Activated CD4-positive, alpha-beta memory T cell treated with anti-CD3 and anti-CD28 coated beads, Interleukin-2, amount 10 ng/mL, durations not matched to agents 7 days and 5 days (primary cell): ENCODE measurements around the gene EPGN. TPM values are rescaled to one million over a fixed set of nuclear protein-coding genes. Genes with fewer than 3 reads are reported as not detected.

Source experiments
- CTCF ChIA-PET: fragments of 350-600 bp; sonication (Branson Sonifier 250); formaldehyde crosslinking; loops from one replicate; lab custom pipeline; 2021; ENCODE audit warnings: antibody characterized with exemption, inconsistent platforms; lab: Charles Lee
- POLR2A ChIA-PET: fragments of 350-600 bp; sonication (Branson Sonifier 250); formaldehyde crosslinking; loops from one replicate; lab custom pipeline; 2021; ENCODE audit warnings: antibody characterized with exemption; lab: Charles Lee
- DNase-seq: peaks from one replicate; pipeline ENCODE4 v3.0.0-alpha.2; 2020
- H3K27ac Mint-ChIP-seq: one replicate; pipeline ENCODE4 v1.8.0; 2021; ENCODE audit warnings: mild to moderate bottlenecking, mixed read lengths
- H3K27me3 Mint-ChIP-seq: one replicate; pipeline ENCODE4 v1.8.0; 2021; ENCODE audit warnings: mixed read lengths
- H3K36me3 Mint-ChIP-seq: one replicate; pipeline ENCODE4 v1.8.0; 2021; ENCODE audit warnings: low read depth, mixed read lengths
- H3K4me1 Mint-ChIP-seq: one replicate; pipeline ENCODE4 v1.8.0; 2021; ENCODE audit warnings: mixed read lengths
- H3K4me3 Mint-ChIP-seq: one replicate; pipeline ENCODE4 v1.8.0; 2021; ENCODE audit warnings: mild to moderate bottlenecking, mixed read lengths
- H3K9me3 Mint-ChIP-seq: one replicate; pipeline ENCODE4 v1.8.0; 2021; ENCODE audit warnings: mixed read lengths
- total RNA-seq, 2 experiments: library from RNA; stranded (reverse); gene quantifications; one replicate each; pipeline ENCODE4 v1.2.3, GENCODE V29; 2021

Gene EPGN
- total RNA-seq, 2 experiments from 2014 or later = 0.43 to 0.98 TPM

DNA sequence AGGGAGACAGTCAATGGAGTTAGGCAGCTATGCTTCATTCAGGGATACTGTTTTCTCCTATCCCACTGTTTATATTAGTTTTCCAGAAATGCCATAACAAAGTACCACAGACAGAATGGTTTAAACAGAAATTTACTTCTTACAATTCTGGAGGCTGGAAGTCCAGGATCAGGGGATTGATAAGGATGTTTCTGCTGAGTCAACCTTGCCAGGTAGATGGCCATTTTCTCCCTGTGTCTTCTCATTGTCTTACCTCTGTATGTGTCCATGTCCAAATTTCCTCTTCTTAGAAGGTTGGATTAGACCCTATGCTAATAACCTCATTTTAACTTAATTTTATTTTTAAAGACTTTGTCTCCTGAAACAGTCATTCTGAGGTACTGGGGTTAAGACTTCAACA is 20.5 kb upstream of the EPGN start:
- CTCF ChIA-PET = no interaction called here
- H3K27ac Mint-ChIP-seq = no peak overlapping the region

DNA sequence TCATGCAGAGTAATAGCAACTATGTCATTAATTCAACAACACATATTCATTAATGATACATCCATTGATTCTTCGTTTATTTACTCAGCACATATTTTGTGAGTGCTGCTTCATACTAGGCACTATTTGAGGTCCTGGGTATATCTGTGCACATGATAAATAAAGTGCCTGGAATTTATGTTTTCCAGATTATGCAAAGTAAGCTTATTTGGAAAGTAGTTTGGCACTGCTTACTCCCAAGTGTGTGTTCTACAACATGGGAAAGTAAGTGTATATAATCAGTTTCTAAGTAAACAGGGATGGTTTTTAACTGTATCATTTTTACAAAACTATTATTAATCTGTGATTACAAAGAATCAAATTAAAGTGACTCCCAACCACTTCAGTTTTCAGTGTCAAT is 16.8 kb upstream of the EPGN start:
- Mint-ChIP-seq H3K27me3 (no peaks in the 10 kb centered on the region), H3K4me1 (no peaks in the 10 kb centered on the region), H3K27ac (no peak overlapping the region), H3K9me3 (no peaks in the 10 kb centered on the region), H3K4me3 (no peak overlapping the region), H3K36me3 (no peaks in the 10 kb centered on the region)
- DNase-seq = no peak
- POLR2A ChIA-PET = no interaction called here
- CTCF ChIA-PET = interaction anchor here (1.5 kb wide), 1 partner anchor 63 kb away, joined by 4 read pairs; no protein-coding TSS in a partner anchor

More for the DNA sequence above, 20.5 kb upstream of the EPGN start:
- no peak for DNase-seq
- no peaks in the 10 kb centered on the region for H3K27me3 Mint-ChIP-seq
- H3K36me3 Mint-ChIP-seq = no peaks in the 10 kb centered on the region
- H3K4me1 Mint-ChIP-seq = no peaks in the 10 kb centered on the region
- H3K4me3 Mint-ChIP-seq = no peak overlapping the region
- H3K9me3 Mint-ChIP-seq = no peaks in the 10 kb centered on the region
- POLR2A ChIA-PET = no interaction called here

DNA sequence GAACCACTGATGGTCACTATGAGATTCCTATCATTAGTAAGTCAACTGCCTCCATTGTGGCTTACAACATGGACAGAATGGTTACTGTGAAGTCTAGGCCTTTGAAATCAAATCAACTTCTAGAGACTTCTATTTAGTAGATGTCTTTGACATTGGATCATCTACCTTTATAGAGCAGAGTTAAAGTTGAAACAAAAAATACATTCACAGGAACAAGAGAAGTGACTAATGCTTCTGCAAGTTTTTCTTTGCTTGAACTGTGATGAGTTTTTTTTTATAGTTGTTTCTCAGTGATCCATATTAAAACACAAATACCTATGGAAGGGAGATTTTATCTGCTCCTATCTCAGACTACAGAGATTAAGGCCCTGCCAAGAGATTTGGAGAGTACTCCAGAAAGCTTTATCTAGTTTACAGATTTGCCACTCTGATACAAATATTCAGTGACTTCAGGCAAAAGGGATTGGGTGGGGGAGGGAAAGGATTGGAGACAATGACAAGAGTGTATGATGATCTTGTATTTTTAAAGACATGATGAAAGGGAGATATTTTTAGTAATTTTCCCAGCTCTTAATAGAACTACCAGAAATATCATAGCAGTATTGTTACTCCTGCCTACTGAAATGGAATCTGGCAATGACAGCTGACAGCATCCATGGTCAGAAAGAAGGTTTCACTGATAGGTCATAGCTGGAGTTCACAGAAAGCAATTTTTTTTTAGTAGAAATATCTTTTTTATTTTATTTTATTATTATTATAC is 16.0 kb upstream of the EPGN start:
- Mint-ChIP-seq H3K27ac (no peak overlapping the region), H3K36me3 (no peaks in the 10 kb centered on the region), H3K9me3 (no peaks in the 10 kb centered on the region), H3K4me1 (no peaks in the 10 kb centered on the region), H3K27me3 (no peaks in the 10 kb centered on the region), H3K4me3 (no peak overlapping the region)
- ChIA-PET POLR2A (no interaction called here), CTCF (interaction anchor here (1.5 kb wide), 1 partner anchor 64 kb away, joined by 4 read pairs; no protein-coding TSS in a partner anchor)
- DNase-seq = no peak

DNA sequence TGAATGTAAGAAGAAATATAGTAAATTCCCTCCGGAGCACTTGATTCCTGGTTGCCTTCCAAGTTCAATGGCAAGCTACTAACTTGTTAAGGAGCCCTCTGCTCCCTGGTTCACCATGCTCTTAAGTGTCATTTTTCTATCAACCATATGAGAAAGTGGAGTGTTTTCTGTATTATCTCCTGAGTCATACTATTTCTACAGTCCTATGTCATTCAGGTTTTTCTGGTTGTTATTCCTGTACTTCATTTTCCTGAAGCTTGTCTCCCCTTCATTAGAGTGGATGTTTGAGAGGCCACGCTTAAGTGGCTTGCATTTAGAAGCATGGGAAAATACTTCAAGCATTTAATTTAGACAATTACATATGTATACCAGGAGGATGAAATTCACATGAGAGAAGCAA is 14.7 kb upstream of the EPGN start:
- ChIA-PET POLR2A (no interaction called here), CTCF (no interaction called here)

DNA sequence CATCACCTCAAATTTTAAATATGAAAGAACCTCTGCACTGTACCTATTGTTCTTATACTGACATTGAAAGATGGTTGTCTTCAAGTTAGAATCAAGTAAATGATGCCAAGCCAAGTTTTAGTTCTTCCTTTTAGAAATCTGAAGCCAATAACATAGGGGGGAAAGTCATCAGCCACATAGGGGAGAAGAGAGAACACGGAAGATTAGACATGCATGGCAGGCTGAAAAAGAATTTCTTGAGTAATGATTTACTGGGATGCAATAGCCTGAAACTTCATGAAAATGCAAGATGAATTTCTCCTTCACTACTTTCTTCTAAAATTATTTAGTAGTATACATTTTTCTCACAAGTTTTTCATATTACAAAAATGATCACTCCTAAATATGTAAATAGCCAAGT is 13.6 kb upstream of the EPGN start:
- ChIA-PET POLR2A (no interaction called here), CTCF (no interaction called here)
- Mint-ChIP-seq H3K4me1 (no peaks in the 10 kb centered on the region), H3K9me3 (no peaks in the 10 kb centered on the region), H3K36me3 (no peaks in the 10 kb centered on the region), H3K27ac (no peak overlapping the region), H3K4me3 (no peak overlapping the region), H3K27me3 (no peaks in the 10 kb centered on the region)
- DNase-seq = no peak

More for the DNA sequence above, 14.7 kb upstream of the EPGN start:
- H3K27me3 Mint-ChIP-seq = no peaks in the 10 kb centered on the region
- H3K4me1 Mint-ChIP-seq = no peaks in the 10 kb centered on the region
- H3K36me3 Mint-ChIP-seq = no peaks in the 10 kb centered on the region
- H3K9me3 Mint-ChIP-seq = no peaks in the 10 kb centered on the region
- H3K27ac Mint-ChIP-seq = no peak overlapping the region
- DNase-seq = no peak
- H3K4me3 Mint-ChIP-seq = no peak overlapping the region

DNA sequence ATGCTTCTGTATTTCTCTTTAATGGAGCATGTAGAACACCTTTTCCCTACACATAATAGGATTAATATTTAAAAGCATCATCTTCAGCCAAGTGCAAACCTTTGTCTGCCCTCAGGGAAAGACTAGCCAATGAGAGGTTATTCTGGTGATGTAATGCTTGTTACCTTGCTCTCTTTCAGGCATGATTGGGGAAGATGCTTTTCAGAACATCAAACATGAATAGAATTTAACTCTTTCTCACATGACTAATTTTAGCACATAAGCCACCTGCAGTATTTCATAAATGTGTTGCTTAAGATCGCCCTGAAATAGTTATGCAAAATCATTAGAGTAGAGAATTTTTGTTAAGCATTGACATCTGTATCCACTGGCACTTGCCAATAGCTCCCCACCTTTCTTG is 10.7 kb upstream of the EPGN start:
- Mint-ChIP-seq H3K4me3 (no peak overlapping the region), H3K4me1 (no peaks in the 10 kb centered on the region), H3K36me3 (no peaks in the 10 kb centered on the region), H3K9me3 (no peaks in the 10 kb centered on the region), H3K27me3 (no peaks in the 10 kb centered on the region), H3K27ac (no peak overlapping the region)
- DNase-seq = no peak
- CTCF ChIA-PET = no interaction called here
- POLR2A ChIA-PET = no interaction called here

DNA sequence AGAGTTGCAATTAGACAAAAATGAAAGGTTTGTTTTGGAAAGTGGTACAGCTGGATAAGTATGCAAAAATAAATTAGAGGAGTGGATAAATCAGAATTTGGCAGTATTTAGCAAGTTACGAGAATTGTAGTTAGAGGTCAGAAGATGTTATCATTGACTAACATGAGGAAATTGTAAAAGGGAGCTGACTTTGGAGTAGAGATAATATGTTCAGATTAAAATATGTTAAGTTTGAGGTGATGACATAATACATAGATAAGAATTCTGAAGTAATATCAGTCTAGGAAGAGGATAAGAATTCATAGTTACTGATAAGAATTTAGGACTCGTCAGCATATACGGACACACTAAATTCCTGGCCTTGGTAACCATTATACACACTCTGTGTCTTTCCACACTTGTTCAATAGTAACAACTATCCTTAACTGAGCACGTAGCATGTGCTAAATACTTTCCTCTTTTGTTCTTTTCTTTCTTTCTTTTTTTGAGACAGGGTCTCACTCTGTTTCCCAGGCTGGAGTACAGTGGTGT is 4.1 kb upstream of the EPGN start:
- Mint-ChIP-seq H3K9me3 (no peaks in the 10 kb centered on the region), H3K36me3 (no peaks in the 10 kb centered on the region), H3K4me3 (no peak overlapping the region), H3K4me1 (peaks cover 8% of the 10 kb centered on the region), H3K27me3 (no peaks in the 10 kb centered on the region), H3K27ac (no peak overlapping the region)
- DNase-seq = no peak
- ChIA-PET POLR2A (no interaction called here), CTCF (interaction anchor here (0.6 to 1.3 kb wide), 3 partner anchors 11 to 76 kb away, joined by 3 to 6 read pairs (median 3); no protein-coding TSS in a partner anchor)

DNA sequence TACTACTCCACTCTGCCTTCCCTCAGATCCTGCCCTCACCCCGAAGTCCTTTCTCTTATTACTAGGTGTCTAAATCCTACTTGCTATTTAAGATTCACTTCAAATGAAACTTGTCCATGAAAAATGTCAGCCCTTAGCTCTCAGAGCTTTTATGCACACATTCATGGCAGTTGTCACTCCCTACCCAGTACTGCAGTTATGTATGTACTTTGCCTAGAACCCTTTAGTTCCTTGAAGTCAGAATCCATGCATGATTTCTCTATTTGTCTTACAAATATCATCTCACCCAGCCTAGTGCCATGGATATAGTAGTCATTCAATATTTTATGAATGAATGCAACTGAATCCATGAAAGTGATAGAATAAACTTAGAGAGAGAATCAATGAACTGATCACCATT is 3.3 kb upstream of the EPGN start:
- H3K4me3 Mint-ChIP-seq = no peak overlapping the region
- no peak for DNase-seq
- no peaks in the 10 kb centered on the region for H3K9me3 Mint-ChIP-seq

DNA sequence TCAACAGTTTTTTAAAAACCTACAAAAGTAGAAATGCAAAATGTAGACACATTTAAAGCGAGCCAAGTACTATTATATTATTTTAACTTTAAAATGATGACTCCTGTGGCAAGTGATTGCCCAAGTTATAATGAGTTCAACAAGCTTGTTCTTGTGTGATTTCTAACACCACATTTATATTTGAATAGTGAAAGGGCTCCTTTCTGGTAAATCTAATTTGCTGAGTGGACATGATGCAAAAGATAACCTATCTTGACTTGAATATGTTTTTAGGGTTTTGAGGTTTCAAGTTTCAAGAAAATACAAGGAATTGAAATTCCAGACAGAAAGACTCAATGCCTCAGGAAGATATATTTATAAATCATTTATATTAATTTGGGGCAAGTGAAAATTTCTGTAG is 1.1 kb upstream of the EPGN start:
- ChIA-PET CTCF (interaction anchor here (1.7 to 6.2 kb wide), 2 partner anchors 77 to 117 kb away, joined by 8 to 44 read pairs; no protein-coding TSS in a partner anchor), POLR2A (no interaction called here)
- H3K27me3 Mint-ChIP-seq = no peaks in the 10 kb centered on the region
- H3K9me3 Mint-ChIP-seq = no peaks in the 10 kb centered on the region
- no peak for DNase-seq
- H3K4me3 Mint-ChIP-seq = no peak overlapping the region
- peaks cover 8% of the 10 kb centered on the region for H3K4me1 Mint-ChIP-seq
- no peak overlapping the region for H3K27ac Mint-ChIP-seq
- no peaks in the 10 kb centered on the region for H3K36me3 Mint-ChIP-seq

More for the DNA sequence above, 3.3 kb upstream of the EPGN start:
- POLR2A ChIA-PET = no interaction called here
- no peaks in the 10 kb centered on the region for H3K27me3 Mint-ChIP-seq
- H3K27ac Mint-ChIP-seq = no peak overlapping the region
- H3K36me3 Mint-ChIP-seq = no peaks in the 10 kb centered on the region
- H3K4me1 Mint-ChIP-seq = peaks cover 8% of the 10 kb centered on the region
- CTCF ChIA-PET = interaction anchor here (6.2 kb wide), 1 partner anchor 75 kb away, joined by 44 read pairs; no protein-coding TSS in a partner anchor

DNA sequence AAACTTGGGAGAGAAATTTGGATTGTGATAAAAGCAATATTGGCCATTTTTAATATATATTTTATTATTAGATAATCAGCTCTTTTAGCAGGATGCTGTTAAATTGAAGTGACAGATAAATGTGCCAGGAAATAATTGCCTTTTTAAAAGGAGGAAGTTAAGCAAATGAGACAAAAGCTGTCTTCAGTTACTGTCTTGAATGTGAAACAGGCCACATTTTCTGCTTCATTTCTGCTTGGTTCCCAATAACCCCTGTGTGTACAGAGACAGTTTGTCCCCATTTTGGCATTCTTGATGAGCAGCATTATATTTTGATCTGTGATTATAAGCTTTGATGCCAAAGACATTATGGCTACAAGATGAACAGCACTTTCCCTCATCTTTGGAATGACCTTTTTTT is 953 bp downstream of the EPGN start:
- Mint-ChIP-seq H3K36me3 (no peaks in the 10 kb centered on the region), H3K9me3 (no peaks in the 10 kb centered on the region), H3K4me1 (peaks cover 8% of the 10 kb centered on the region), H3K27me3 (no peaks in the 10 kb centered on the region), H3K27ac (no peak overlapping the region), H3K4me3 (no peak overlapping the region)
- DNase-seq = no peak
- POLR2A ChIA-PET = interaction anchor here (1.6 kb wide), 1 partner anchor 80 kb away, joined by 5 read pairs; no protein-coding TSS in a partner anchor
- CTCF ChIA-PET = interaction anchor here (0.6 to 6.2 kb wide), 3 partner anchors 28 to 91 kb away, joined by 3 to 44 read pairs (median 5); no protein-coding TSS in a partner anchor

DNA sequence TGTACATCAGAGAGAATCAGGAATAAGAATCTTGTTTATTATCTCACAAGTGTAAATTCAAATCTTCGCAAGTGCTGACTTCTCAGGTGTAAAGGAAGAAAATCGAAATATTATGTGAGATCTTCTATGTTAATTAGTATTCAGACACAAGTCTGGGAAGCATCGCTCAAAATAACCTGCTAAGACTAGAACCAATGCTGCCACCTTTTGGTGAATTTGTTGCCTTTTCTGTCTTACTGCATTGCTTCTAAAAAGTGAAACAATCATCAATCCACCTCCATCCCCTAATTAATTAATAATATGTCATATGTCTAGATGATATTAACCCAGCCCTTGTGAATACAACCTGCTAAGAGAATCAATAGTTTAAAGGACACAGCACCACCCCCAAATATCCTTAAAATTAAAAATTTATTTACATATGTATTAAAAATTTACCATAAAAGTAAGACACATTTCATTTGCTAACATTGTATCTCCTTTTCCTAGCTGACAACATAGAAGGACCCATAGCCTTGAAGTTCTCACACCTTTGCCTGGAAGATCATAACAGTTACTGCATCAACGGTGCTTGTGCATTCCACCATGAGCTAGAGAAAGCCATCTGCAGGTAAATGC is 3.5 kb downstream of the EPGN start:
- CTCF ChIA-PET = interaction anchor here (0.8 to 1.7 kb wide), 4 partner anchors 81 to 122 kb away, joined by 3 to 7 read pairs (median 4); no protein-coding TSS in a partner anchor
- Mint-ChIP-seq H3K36me3 (no peaks in the 10 kb centered on the region), H3K27me3 (no peaks in the 10 kb centered on the region), H3K4me1 (peaks cover 8% of the 10 kb centered on the region), H3K9me3 (no peaks in the 10 kb centered on the region), H3K27ac (no peak overlapping the region), H3K4me3 (no peak overlapping the region)
- POLR2A ChIA-PET = no interaction called here
- DNase-seq = no peak

DNA sequence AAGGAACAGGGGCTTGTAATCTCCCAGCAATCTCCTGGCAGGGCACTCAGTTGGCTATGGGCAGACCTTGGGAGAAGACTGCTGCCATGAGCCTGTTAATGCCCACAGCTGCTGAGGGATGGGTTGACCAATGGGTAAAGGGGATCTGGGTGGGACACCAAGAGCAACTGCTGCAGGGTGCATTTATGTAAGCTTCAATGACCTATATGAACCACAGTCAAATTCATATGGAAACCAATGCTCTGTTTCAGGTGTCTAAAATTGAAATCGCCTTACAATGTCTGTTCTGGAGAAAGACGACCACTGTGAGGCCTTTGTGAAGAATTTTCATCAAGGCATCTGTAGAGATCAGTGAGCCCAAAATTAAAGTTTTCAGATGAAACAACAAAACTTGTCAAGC is 6.1 kb downstream of the EPGN start:
- H3K36me3 Mint-ChIP-seq = no peaks in the 10 kb centered on the region
- CTCF ChIA-PET = interaction anchor here (0.7 kb wide), 1 partner anchor 142 kb away, joined by 3 read pairs; no protein-coding TSS in a partner anchor
- H3K4me3 Mint-ChIP-seq = no peak overlapping the region
- no peak overlapping the region for H3K27ac Mint-ChIP-seq
- DNase-seq = no peak
- POLR2A ChIA-PET = no interaction called here
- H3K27me3 Mint-ChIP-seq = no peaks in the 10 kb centered on the region
- H3K9me3 Mint-ChIP-seq = no peaks in the 10 kb centered on the region
- no peaks in the 10 kb centered on the region for H3K4me1 Mint-ChIP-seq

DNA sequence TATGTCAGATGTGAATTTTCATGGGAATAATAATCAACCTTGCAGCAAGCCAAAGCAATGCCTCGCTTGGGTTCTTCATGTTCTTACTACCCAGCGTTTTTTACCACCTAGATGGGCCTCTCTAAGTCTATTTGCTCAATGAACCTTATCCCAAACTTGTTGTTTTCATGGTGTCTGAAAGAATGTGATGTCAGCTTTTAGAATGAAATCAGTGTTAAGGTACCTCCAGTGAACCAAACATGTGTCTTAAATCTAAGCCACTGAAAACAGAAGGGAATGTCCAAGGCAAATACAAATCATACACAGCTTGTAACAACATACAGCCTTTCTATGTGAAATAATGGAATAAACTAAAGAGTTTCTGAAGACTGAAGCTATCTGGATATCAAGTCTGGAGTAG is 6.7 kb downstream of the EPGN start:
- no peak for DNase-seq
- Mint-ChIP-seq H3K27ac (no peak overlapping the region), H3K27me3 (no peaks in the 10 kb centered on the region), H3K4me3 (no peak overlapping the region), H3K9me3 (no peaks in the 10 kb centered on the region), H3K4me1 (no peaks in the 10 kb centered on the region), H3K36me3 (no peaks in the 10 kb centered on the region)
- POLR2A ChIA-PET = no interaction called here
- CTCF ChIA-PET = interaction anchor here (0.7 kb wide), 1 partner anchor 141 kb away, joined by 3 read pairs; no protein-coding TSS in a partner anchor
